ENCODE data around the gene ALDH18A1. TPM values are rescaled to one million over a fixed set of nuclear protein-coding genes. Genes with fewer than 3 reads are reported as not detected.
A peak's percentile ranks its signal among the peaks of the same experiment; 100 is the strongest.
"Not testable (repeated sequence)": the region's sequence is repeated elsewhere in the genome, so short reads cannot be mapped to it uniquely, and the experiment has no call there.

Gene ALDH18A1
- 10 to 100 TPM; 46.8 to 48.7 TPM for total RNA-seq

GRCh38 chr10:95656291-95657164 is at the start of gene ALDH18A1:
Gene ALDH18A1, minus strand, starts transcription at chr10:95656711. Its CDS starts 3,334 bp downstream, at chr10:95653377.
- peaks cover 26% of the 10 kb centered on the region for H3K36me3 Mint-ChIP-seq
- peaks cover 25% of the 10 kb centered on the region for H3K4me1 Mint-ChIP-seq
- peak; percentile 94 for DNase-seq
- ATAC-seq (ENCODE audit: low read depth), result peak; percentile 96
- peak within 1 kb of the TSS; percentile 97 for H3K27ac Mint-ChIP-seq
- H3K9me3 Mint-ChIP-seq, result peaks cover 6% of the 10 kb centered on the region
- H3K4me3 Mint-ChIP-seq, result peak within 1 kb of the TSS; percentile 100
- POLR2A ChIA-PET, result interaction anchor here (1.5 kb wide), 1 partner anchor 37 kb away, joined by 3 read pairs; the partner anchor contains the start of gene TCTN3
- H3K27me3 Mint-ChIP-seq, result no peaks in the 10 kb centered on the region

GRCh38 chr10:95698415-95698814 is 41.9 kb upstream of the ALDH18A1 start:
- H3K4me1 Mint-ChIP-seq, result peaks cover 6% of the 10 kb centered on the region
- peaks cover 5% of the 10 kb centered on the region for H3K27me3 Mint-ChIP-seq
- DNase-seq, result no peak
- no peaks in the 10 kb centered on the region for H3K9me3 Mint-ChIP-seq
- H3K4me3 Mint-ChIP-seq, result no peak overlapping the region
- no peak for ATAC-seq (ENCODE audit: low read depth)
- H3K36me3 Mint-ChIP-seq, result peaks cover 6% of the 10 kb centered on the region
- H3K27ac Mint-ChIP-seq, result no peak overlapping the region
- POLR2A ChIA-PET, result no interaction called here

GRCh38 chr10:95697429-95697828 is 40.9 kb upstream of the ALDH18A1 start:
- ATAC-seq (ENCODE audit: low read depth) (no peak), DNase-seq (no peak)
- peaks cover 11% of the 10 kb centered on the region for H3K4me1 Mint-ChIP-seq
- no peak overlapping the region for H3K4me3 Mint-ChIP-seq
- peaks cover 6% of the 10 kb centered on the region for H3K36me3 Mint-ChIP-seq
- POLR2A ChIA-PET, result no interaction called here
- H3K27me3 Mint-ChIP-seq, result peaks cover 5% of the 10 kb centered on the region
- H3K9me3 Mint-ChIP-seq, result no peaks in the 10 kb centered on the region
- H3K27ac Mint-ChIP-seq, result no peak overlapping the region

- POLR2A ChIA-PET, result interaction anchor here (1.0 to 3.2 kb wide), 5 partner anchors 138 to 173 kb away, joined by 3 to 17 read pairs (median 12); no protein-coding TSS in a partner anchor
- peaks cover 28% of the 10 kb centered on the region for H3K4me1 Mint-ChIP-seq
- H3K36me3 Mint-ChIP-seq, result peaks cover 12% of the 10 kb centered on the region
- peak overlapping the region; percentile 94 for H3K4me3 Mint-ChIP-seq
- DNase-seq, result no peak
- peaks cover 3% of the 10 kb centered on the region for H3K27me3 Mint-ChIP-seq
- ATAC-seq (ENCODE audit: low read depth), result no peak
- H3K27ac Mint-ChIP-seq, result peak overlapping the region; percentile 11
- H3K9me3 Mint-ChIP-seq, result no peaks in the 10 kb centered on the region
These were observed 38.2 kb upstream of the ALDH18A1 start for GRCh38 chr10:95694665-95695064.

GRCh38 chr10:95693668-95694534 is 37.4 kb upstream of the ALDH18A1 start, which contains the start of gene TCTN3:
Gene TCTN3, minus strand, starts transcription at chr10:95693927. Its CDS starts 28 bp downstream, at chr10:95693899.
- H3K4me1 Mint-ChIP-seq, result peaks cover 30% of the 10 kb centered on the region
- peaks cover 2% of the 10 kb centered on the region for H3K27me3 Mint-ChIP-seq
- POLR2A ChIA-PET, result interaction anchor here (0.8 to 3.2 kb wide), 12 partner anchors 23 to 179 kb away, joined by 3 to 17 read pairs (median 4); partner anchors contain the start of genes ALDH18A1 and ENTPD1
- DNase-seq (peak; percentile 91), ATAC-seq (ENCODE audit: low read depth) (peak; percentile 99)
- H3K27ac Mint-ChIP-seq, result peak within 1 kb of the TSS; percentile 88
- no peaks in the 10 kb centered on the region for H3K9me3 Mint-ChIP-seq
- peak within 1 kb of the TSS; percentile 94 for H3K4me3 Mint-ChIP-seq
- peaks cover 14% of the 10 kb centered on the region for H3K36me3 Mint-ChIP-seq

- H3K27ac Mint-ChIP-seq, result peak overlapping the region; percentile 88
- DNase-seq (no peak), ATAC-seq (ENCODE audit: low read depth) (no peak)
- POLR2A ChIA-PET, result interaction anchor here (0.7 to 3.2 kb wide), 13 partner anchors 13 to 179 kb away, joined by 3 to 17 read pairs (median 4); partner anchors contain the start of genes ALDH18A1 and ENTPD1
- H3K9me3 Mint-ChIP-seq, result no peaks in the 10 kb centered on the region
- peak overlapping the region; percentile 94 for H3K4me3 Mint-ChIP-seq
- H3K36me3 Mint-ChIP-seq, result peaks cover 15% of the 10 kb centered on the region
- H3K4me1 Mint-ChIP-seq, result peaks cover 33% of the 10 kb centered on the region
- H3K27me3 Mint-ChIP-seq, result no peaks in the 10 kb centered on the region
These were observed 36.7 kb upstream of the ALDH18A1 start for GRCh38 chr10:95693071-95693667.

- Mint-ChIP-seq H3K9me3 (no peaks in the 10 kb centered on the region), H3K4me1 (peaks cover 33% of the 10 kb centered on the region), H3K36me3 (peaks cover 15% of the 10 kb centered on the region), H3K4me3 (no peak overlapping the region), H3K27me3 (no peaks in the 10 kb centered on the region), H3K27ac (no peak overlapping the region)
- DNase-seq, result no peak
- POLR2A ChIA-PET, result no interaction called here
- no peak for ATAC-seq (ENCODE audit: low read depth)
These were observed 34.8 kb upstream of the ALDH18A1 start for GRCh38 chr10:95691281-95691680.

GRCh38 chr10:95688648-95689047 is 32.1 kb upstream of the ALDH18A1 start:
- Mint-ChIP-seq H3K36me3 (peaks cover 18% of the 10 kb centered on the region), H3K27ac (no peak overlapping the region), H3K4me3 (no peak overlapping the region), H3K4me1 (peaks cover 27% of the 10 kb centered on the region), H3K9me3 (no peaks in the 10 kb centered on the region), H3K27me3 (no peaks in the 10 kb centered on the region)
- POLR2A ChIA-PET, result no interaction called here
- DNase-seq, result no peak
- no peak for ATAC-seq (ENCODE audit: low read depth)

GRCh38 chr10:95683966-95684365 is 27.5 kb upstream of the ALDH18A1 start:
- Mint-ChIP-seq H3K36me3 (peaks cover 18% of the 10 kb centered on the region), H3K27me3 (no peaks in the 10 kb centered on the region), H3K4me1 (peaks cover 3% of the 10 kb centered on the region), H3K4me3 (no peak overlapping the region), H3K9me3 (no peaks in the 10 kb centered on the region), H3K27ac (no peak overlapping the region)
- POLR2A ChIA-PET, result no interaction called here
- ATAC-seq (ENCODE audit: low read depth), result no peak
- DNase-seq, result no peak

GRCh38 chr10:95675403-95676116 is 19.0 kb upstream of the ALDH18A1 start:
- POLR2A ChIA-PET, result no interaction called here
- DNase-seq (no peak), ATAC-seq (ENCODE audit: low read depth) (no peak)
- no peaks in the 10 kb centered on the region for H3K27me3 Mint-ChIP-seq
- peaks cover 4% of the 10 kb centered on the region for H3K36me3 Mint-ChIP-seq
- no peak overlapping the region for H3K27ac Mint-ChIP-seq
- H3K4me3 Mint-ChIP-seq, result no peak overlapping the region
- no peaks in the 10 kb centered on the region for H3K4me1 Mint-ChIP-seq
- no peaks in the 10 kb centered on the region for H3K9me3 Mint-ChIP-seq

GRCh38 chr10:95674643-95675042 is 18.1 kb upstream of the ALDH18A1 start:
- Mint-ChIP-seq H3K9me3 (no peaks in the 10 kb centered on the region), H3K36me3 (peaks cover 4% of the 10 kb centered on the region), H3K27me3 (no peaks in the 10 kb centered on the region), H3K4me3 (no peak overlapping the region), H3K27ac (no peak overlapping the region), H3K4me1 (no peaks in the 10 kb centered on the region)
- POLR2A ChIA-PET, result no interaction called here
- DNase-seq, result no peak
- no peak for ATAC-seq (ENCODE audit: low read depth)

DNA sequence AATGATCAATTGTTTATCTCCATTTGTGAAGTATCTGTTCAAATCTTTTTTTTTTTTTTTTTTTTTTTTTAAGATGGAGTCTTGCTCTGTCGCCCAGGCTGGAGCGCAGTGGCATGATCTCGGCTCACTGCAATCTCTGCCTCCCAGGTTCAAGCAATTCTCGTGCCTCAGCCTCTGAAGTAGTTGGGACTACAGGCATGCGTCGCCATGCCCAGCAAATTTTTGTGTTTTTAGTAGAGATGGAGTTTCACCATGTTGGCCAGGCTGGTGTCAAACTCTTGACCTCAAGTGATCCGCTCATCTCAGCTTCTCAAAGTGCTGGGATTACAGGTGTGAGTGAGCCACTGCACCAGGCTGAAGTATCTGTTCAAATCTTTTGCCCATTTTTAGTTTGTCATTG is 16.1 kb upstream of the ALDH18A1 start:
- DNase-seq; H3K27me3 Mint-ChIP-seq; POLR2A ChIA-PET; H3K36me3 Mint-ChIP-seq; H3K4me3 Mint-ChIP-seq; ATAC-seq (ENCODE audit: low read depth); H3K9me3 Mint-ChIP-seq; H3K4me1 Mint-ChIP-seq; H3K27ac Mint-ChIP-seq: not testable (repeated sequence)
